SU-DHL-6 (cell line): ENCODE results near the gene ALK.

Experiments used
- H2AFZ ChIP-seq: fragments of 200-600 bp; sonication (generic); 2 replicates; pipeline ENCODE4 v1.6.1; 2014; ENCODE audit warnings: low read depth, mild to moderate bottlenecking, moderate library complexity, mixed read lengths, antibody characterized with exemption, low read length; ENCODE audit not compliant: severe bottlenecking
- H3F3A ChIP-seq: fragments of 200-600 bp; shearing (Covaris generic); 2 replicates; pipeline ENCODE4 v1.6.0; 2016; ENCODE audit warnings: antibody characterized with exemption, mild to moderate bottlenecking; ENCODE audit not compliant: insufficient read depth
- H3K27ac ChIP-seq: fragments of 200-600 bp; sonication (generic); 2 replicates; pipeline ENCODE4 v1.5.1; 2016; ENCODE audit warnings: low read depth, mild to moderate bottlenecking, low read length, moderate library complexity, mixed read lengths
- H3K27me3 ChIP-seq: fragments of 200-600 bp; sonication (generic), shearing (Covaris generic); 2 replicates; pipeline ENCODE4 v1.6.0; 2014; ENCODE audit warnings: mild to moderate bottlenecking, low read length
- H3K36me3 ChIP-seq: fragments of 200-600 bp; sonication (generic); 2 replicates; pipeline ENCODE4 v1.6.1; 2014; ENCODE audit warnings: mild to moderate bottlenecking, low read length, mixed read lengths
- H3K4me2 ChIP-seq: fragments of 300-600, 200-600 bp; shearing (Covaris generic), sonication (generic); 2 replicates; pipeline ENCODE4 v1.6.0; 2014; ENCODE audit warnings: low read length, low read depth, mild to moderate bottlenecking; ENCODE audit not compliant: poor library complexity, severe bottlenecking
- H3K4me3 ChIP-seq: fragments of 200-600 bp; sonication (generic); 2 replicates; pipeline ENCODE4 v1.5.1; 2014; ENCODE audit warnings: antibody characterized with exemption, low read length, mild to moderate bottlenecking, mixed read lengths; ENCODE audit not compliant: insufficient read depth, poor library complexity, severe bottlenecking
- H3K79me2 ChIP-seq: fragments of 200-600 bp; sonication (generic); 2 replicates; pipeline ENCODE4 v1.6.1; 2014; ENCODE audit warnings: mild to moderate bottlenecking, low read length, moderate library complexity; ENCODE audit not compliant: insufficient read depth
- H3K9ac ChIP-seq: fragments of 200-600 bp; sonication (generic); 2 replicates; pipeline ENCODE4 v1.7.0; 2014; ENCODE audit warnings: mild to moderate bottlenecking, low read length
- H3K9me2 ChIP-seq: fragments of 200-600 bp; sonication (generic); replicated peaks from 2 replicates; pipeline ENCODE4 v1.6.1; 2014; ENCODE audit warnings: low read length; ENCODE audit not compliant: insufficient read depth
- H3K9me3 ChIP-seq: fragments of 200-600 bp; sonication (generic); 2 replicates; pipeline ENCODE4 v1.6.1; 2014; ENCODE audit warnings: low read length, mixed read lengths; ENCODE audit not compliant: insufficient read depth
- H4K20me1 ChIP-seq: fragments of 200-600 bp; sonication (generic); 2 replicates; pipeline ENCODE4 v1.6.1; 2014; ENCODE audit warnings: low read depth, mild to moderate bottlenecking, antibody characterized with exemption, low read length, moderate library complexity, mixed read lengths
- CTCF ChIP-seq: fragments of 200-600 bp; sonication (generic); IDR thresholded peaks from one replicate; pipeline ENCODE4 v1.5.1; 2017; ENCODE audit warnings: antibody characterized with exemption, mild to moderate bottlenecking, low read length, moderate library complexity; ENCODE audit not compliant: insufficient read depth, poor library complexity, severe bottlenecking
- EZH2phosphoT487 ChIP-seq: fragments of 200-600 bp; sonication (generic), shearing (Covaris generic); conservative IDR thresholded peaks from 2 replicates; pipeline ENCODE4 v1.6.1; 2018; ENCODE audit warnings: mild to moderate bottlenecking, antibody characterized with exemption, low read length, moderate library complexity, mixed read lengths

The ALK gene

GRCh38 chr2:29430382-29431112, 490.8 kb downstream of the ALK start:
- H3K27ac ChIP-seq: no peak overlapping the region
- H3F3A ChIP-seq: no peaks in the 10 kb centered on the region
- no peak overlapping the region for H3K4me2 ChIP-seq
- H2AFZ ChIP-seq: no peak overlapping the region
- no peaks in the 10 kb centered on the region for H3K36me3 ChIP-seq
- no peaks in the 10 kb centered on the region for H3K79me2 ChIP-seq
- no peak overlapping the region for H3K9ac ChIP-seq
- H3K4me3 ChIP-seq: no peak overlapping the region
- H3K9me3 ChIP-seq: no peaks in the 10 kb centered on the region
- no peak for TF ChIP-seq EZH2phosphoT487
- TF ChIP-seq CTCF: no peak
- no peaks in the 10 kb centered on the region for H4K20me1 ChIP-seq
- H3K9me2 ChIP-seq: no peaks in the 10 kb centered on the region
- H3K27me3 ChIP-seq: no peaks in the 10 kb centered on the region

- Histone ChIP-seq H3K9me2 (no peaks in the 10 kb centered on the region), H3K27ac (no peak overlapping the region), H3K4me2 (no peak overlapping the region), H3K4me3 (no peak overlapping the region), H4K20me1 (no peaks in the 10 kb centered on the region), H3K9ac (no peak overlapping the region), H2AFZ (no peak overlapping the region), H3K9me3 (no peaks in the 10 kb centered on the region), H3K79me2 (no peaks in the 10 kb centered on the region), H3F3A (no peaks in the 10 kb centered on the region), H3K36me3 (no peaks in the 10 kb centered on the region), H3K27me3 (no peaks in the 10 kb centered on the region)
- TF ChIP-seq CTCF: no peak
- TF ChIP-seq EZH2phosphoT487: no peak
Observed at GRCh38 chr2:29426354-29426753, 495.0 kb downstream of the ALK start.

GRCh38 chr2:29425866-29426265, 495.5 kb downstream of the ALK start:
- H3K9me3 ChIP-seq: no peaks in the 10 kb centered on the region
- TF ChIP-seq EZH2phosphoT487: no peak
- no peak for TF ChIP-seq CTCF
- H3K79me2 ChIP-seq: no peaks in the 10 kb centered on the region
- no peak overlapping the region for H3K4me2 ChIP-seq
- H3K4me3 ChIP-seq: no peak overlapping the region
- H4K20me1 ChIP-seq: no peaks in the 10 kb centered on the region
- no peak overlapping the region for H3K27ac ChIP-seq
- no peaks in the 10 kb centered on the region for H3K36me3 ChIP-seq
- H2AFZ ChIP-seq: no peak overlapping the region
- no peaks in the 10 kb centered on the region for H3K27me3 ChIP-seq
- no peaks in the 10 kb centered on the region for H3K9me2 ChIP-seq
- H3F3A ChIP-seq: no peaks in the 10 kb centered on the region
- H3K9ac ChIP-seq: no peak overlapping the region
